CD4-positive, alpha-beta T cell treated with Interleukin-15 for 1 hour (primary cell): ENCODE measurements around the gene DNMT3L.
"Not testable (repeated sequence)": the region's sequence is repeated elsewhere in the genome, so short reads cannot be mapped to it uniquely, and the experiment has no call there.

Experiments used
- DNase-seq: peaks from one replicate; pipeline ENCODE4 v3.0.0-alpha.2; 2020

The DNMT3L gene

GRCh38 chr21:44241281-44241680, 20.4 kb downstream of the DNMT3L start:
- DNase-seq: not testable (repeated sequence)

- not testable (repeated sequence) for DNase-seq
Observed at GRCh38 chr21:44240842-44241241, 20.9 kb downstream of the DNMT3L start, which contains the start of gene ICOSLG. Gene ICOSLG (minus strand): TSS chr21:44240943. CDS start chr21:44240817, 126 bp downstream.

GRCh38 chr21:44240353-44240752, 21.3 kb downstream of the DNMT3L start:
- not testable (repeated sequence) for DNase-seq

- DNase-seq: not testable (repeated sequence)
Observed at GRCh38 chr21:44229561-44229960, 32.1 kb downstream of the DNMT3L start.

- not testable (repeated sequence) for DNase-seq
Observed at GRCh38 chr21:44228109-44228508, 33.6 kb downstream of the DNMT3L start.

DNA sequence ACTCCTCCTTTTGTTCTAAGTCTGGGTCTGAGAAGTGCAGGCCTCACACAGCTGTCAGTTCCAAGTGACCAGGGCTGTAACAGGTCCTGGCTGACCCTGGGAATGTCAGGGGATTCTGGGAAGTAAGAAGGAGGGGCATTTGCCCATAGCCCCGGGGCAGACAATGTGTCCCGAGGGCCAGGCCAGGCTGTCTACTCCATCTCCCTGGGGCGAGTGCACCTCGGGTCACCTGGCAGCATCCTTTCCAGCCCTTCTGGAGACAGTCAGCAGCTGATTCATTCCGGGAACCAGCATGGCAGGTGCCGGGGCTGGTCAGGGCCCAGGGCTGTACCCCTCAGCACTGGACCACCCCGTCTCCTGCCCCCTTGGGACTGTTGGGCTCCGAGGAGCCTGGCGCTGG, 34.1 kb downstream of the DNMT3L start:
- not testable (repeated sequence) for DNase-seq

- not testable (repeated sequence) for DNase-seq
Observed at GRCh38 chr21:44225605-44226004, 36.1 kb downstream of the DNMT3L start.

DNA sequence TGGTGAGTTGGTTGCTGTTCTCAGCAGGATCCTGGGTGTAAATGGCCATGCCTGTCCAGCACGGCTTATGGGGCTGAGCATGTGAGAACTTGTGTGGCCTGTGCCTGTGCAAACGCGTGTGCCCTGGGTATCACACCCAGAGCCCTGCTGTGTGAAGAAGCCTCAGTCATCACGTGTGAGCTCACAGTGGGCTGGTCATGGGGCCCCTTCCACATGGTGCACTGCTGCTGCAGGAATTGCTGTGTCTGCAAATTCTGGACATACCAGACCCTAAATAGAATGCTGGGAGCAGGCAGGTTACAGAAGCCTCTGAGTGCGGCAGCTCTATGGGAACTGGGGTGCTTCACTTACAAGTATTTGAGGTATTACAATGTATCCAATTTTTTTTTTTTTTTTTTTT, 38.4 kb downstream of the DNMT3L start:
- DNase-seq: not testable (repeated sequence)

DNA sequence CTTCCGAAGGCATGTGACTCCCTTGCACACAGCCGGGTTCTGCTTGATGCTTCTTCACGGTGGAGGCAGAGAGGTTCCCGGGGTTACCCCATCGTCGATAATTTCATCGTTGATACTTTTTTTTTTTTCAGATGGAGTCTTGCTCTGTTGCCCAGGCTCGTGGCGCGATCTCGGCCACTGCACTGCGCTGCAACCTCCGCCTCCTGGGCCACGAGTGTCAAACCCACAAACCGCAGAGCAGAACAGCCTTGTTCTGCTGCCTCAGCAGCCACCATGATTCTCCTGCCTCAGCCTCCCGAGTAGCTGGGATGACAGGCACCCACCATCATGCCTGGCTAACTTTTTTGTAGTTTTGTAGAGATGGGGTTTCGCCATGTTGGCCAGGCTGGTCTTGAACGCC, 41.0 kb downstream of the DNMT3L start:
- DNase-seq: not testable (repeated sequence)

- DNase-seq: not testable (repeated sequence)
Observed at GRCh38 chr21:44218461-44218860, 43.2 kb downstream of the DNMT3L start.

DNA sequence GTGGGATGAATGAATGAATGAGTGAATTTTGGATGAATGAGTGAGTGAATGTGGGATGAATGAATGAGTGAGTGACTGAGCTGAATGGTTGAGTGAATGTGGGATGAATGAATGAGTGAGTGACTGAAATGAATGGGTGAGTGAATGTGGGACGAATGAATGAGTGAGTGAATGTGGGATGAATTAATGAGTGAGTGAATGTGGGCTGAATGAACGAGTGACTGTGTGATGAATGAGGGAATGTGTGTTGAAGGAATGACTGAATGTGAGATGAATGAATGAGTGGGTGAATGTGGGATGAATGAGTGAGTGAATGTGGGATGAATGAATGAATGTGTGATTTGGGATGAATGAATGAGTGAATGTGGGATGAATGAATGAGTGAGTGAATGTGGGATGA, 49.7 kb downstream of the DNMT3L start:
- DNase-seq: not testable (repeated sequence)

DNA sequence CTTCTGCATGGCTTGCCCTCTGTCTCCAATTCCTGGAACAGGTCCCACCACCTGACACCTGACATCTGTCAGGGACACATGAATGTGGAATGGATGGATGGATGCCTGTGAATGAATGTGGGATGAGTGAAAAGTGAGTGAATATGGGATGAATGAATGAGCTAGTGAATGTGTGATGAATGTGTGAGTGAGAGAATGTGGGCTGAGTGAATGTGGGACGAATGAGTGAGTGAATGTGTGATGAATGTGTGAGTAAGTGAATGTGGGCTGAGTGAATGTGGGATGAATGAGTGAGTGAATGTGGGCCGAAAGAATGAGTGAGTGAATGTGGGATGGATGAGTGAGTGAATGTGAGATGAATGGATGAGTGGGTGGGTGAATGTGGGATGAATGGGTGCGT, 50.1 kb downstream of the DNMT3L start:
- DNase-seq: not testable (repeated sequence)

DNA sequence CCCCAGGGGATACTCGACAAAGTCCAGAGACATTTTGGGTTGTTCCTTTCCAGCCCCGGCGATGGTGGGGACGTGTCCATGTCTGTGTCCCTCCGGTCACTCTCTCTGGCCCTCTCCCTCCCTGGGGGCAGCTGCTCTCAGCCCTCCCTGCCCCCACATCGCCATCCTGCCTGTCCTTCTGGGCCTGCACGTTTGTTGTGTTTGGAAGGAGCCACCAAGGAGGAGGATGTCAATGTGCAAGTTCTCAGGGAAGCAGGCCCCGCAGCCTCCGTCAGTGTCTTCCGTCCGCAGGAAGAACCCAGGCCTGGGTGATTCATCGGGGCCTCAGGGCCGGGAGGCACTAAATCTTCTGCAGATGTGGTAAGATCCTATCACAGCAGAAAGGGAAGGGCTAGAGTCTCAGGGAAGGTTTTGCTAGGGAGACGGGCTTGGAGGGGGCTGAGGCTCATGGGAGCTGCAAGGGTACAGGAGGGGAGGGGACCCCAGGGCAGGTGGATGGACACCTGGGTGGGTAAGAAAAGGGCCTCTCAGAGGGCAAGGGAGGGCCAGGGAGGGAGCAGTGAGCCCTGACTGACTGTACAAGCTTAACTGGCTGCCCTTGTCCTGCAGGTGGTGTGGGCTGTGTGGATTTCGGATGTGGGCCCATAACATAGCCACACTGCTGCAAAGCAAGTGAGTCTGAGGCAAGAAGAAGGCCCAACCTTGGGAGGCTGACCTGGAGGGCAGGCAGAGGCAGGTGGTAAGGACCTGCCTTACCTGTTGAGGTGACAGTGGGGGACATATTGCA, 53.6 kb downstream of the DNMT3L start:
- peak; percentile 23 for DNase-seq

- DNase-seq: not testable (repeated sequence)
Observed at GRCh38 chr21:44206698-44207676, 54.7 kb downstream of the DNMT3L start.

- not testable (repeated sequence) for DNase-seq
Observed at GRCh38 chr21:44206187-44206586, 55.5 kb downstream of the DNMT3L start.

GRCh38 chr21:44202590-44203299, 59.0 kb downstream of the DNMT3L start:
- DNase-seq: not testable (repeated sequence)

DNA sequence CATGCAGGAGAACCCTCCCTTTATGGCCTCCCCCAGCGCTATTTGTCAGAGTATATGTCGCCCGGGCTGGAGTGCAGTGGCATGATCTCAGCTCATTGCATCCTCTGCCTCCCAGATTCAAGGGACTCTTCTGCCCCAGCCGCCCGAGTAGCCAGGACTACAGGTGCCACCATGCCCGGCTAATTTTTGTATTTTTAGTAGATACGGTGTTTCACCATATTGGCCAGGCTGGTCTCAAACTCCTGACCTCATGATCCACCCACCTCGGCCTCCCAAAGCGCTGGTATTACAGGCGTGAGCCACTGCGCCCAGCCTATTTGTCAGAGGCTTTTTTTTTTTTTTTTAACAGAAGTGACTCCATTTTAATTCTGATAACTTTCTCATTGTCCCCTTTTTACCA, 61.7 kb downstream of the DNMT3L start:
- not testable (repeated sequence) for DNase-seq

DNA sequence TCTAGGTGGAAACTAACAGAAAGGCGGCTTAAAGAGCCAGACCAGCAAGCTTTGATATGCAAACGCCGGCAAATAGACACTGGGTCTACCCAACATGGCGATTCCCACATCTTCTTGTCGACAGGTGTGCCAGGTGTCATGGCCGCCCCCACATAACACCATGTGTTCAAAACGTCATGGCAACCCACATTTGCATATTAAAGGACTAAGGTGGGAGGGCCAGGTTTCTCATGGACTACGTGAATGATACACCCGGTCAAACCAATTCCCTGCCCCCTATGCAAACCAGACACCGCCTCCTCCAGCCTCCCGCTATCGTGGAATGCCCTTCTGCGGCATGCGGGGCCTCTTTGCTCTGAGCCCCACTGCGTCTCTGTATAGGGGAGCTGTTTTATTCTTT, 62.2 kb downstream of the DNMT3L start:
- no peak for DNase-seq

DNA sequence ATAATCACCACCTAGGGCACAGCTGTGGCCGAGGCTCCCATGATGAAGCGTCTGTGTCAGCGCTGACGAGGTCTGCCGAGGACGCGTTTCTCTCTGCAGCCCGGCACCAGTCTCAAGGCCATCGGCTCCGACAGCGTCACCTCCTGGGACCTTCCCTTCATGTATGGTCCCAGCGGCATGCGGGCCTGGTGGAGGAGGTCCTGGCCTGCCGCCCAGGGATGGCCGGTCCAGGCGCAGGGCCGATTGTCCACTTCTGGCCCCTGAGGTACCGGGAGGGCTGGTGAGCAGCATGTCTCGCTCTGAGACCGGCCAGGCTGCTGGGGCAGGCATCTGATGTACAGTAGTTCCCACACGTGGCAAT, 64.6 kb downstream of the DNMT3L start:
- DNase-seq: not testable (repeated sequence)
